SK-N-SH treated with all-trans-retinoic acid at 6 μM for 48 hours (cell line): ENCODE data around the gene SRRM1.
A peak's percentile ranks its signal among the peaks of the same experiment; 100 is the strongest.

Experiments used
- ATAC-seq: fragments of 200-7000 bp; cut with Tn5 transposase; 3 replicates; pipeline ENCODE4 v1.9.1; 2020; ENCODE audit warnings: mild to moderate bottlenecking, moderate library complexity
- ARNTL ChIP-seq: fragments of 450-650 bp; formaldehyde crosslinking; IDR thresholded peaks from 2 replicates; pipeline ENCODE4 v1.5.0; 2020; ENCODE audit warnings: low read depth, mild to moderate bottlenecking, moderate library complexity, borderline replicate concordance
- BACH2 ChIP-seq: fragments of 250-450 bp; sonication (Bioruptor Pico); IDR thresholded peaks from 2 replicates; pipeline ENCODE4 v1.9.0; 2021; ENCODE audit warnings: mild to moderate bottlenecking, borderline replicate concordance
- CSDC2 ChIP-seq: fragments of 250-450 bp; sonication (Bioruptor Pico); IDR thresholded peaks from 2 replicates; pipeline ENCODE4 v1.5.0; 2020; ENCODE audit warnings: mild to moderate bottlenecking, moderate library complexity
- ESRRG ChIP-seq: fragments of 250-450 bp; sonication (Bioruptor Pico); IDR thresholded peaks from 2 replicates; pipeline ENCODE4 v1.6.1; 2021; ENCODE audit warnings: mild to moderate bottlenecking
- GLIS3 ChIP-seq: fragments of 250-450 bp; sonication (Bioruptor Pico); IDR thresholded peaks from 2 replicates; pipeline ENCODE4 v1.5.0; 2020; ENCODE audit warnings: mild to moderate bottlenecking, moderate library complexity
- ISL1 ChIP-seq: fragments of 250-450 bp; sonication (Bioruptor Pico); IDR thresholded peaks from 2 replicates; pipeline ENCODE4 v2.1.2; 2022; ENCODE audit warnings: mild to moderate bottlenecking, moderate library complexity
- OSR1 ChIP-seq: fragments of 250-450 bp; sonication (Bioruptor Pico); IDR thresholded peaks from 2 replicates; pipeline ENCODE4 v1.8.0; 2022; ENCODE audit warnings: moderate library complexity, mild to moderate bottlenecking, inconsistent platforms
- PPARA ChIP-seq: fragments of 250-450 bp; sonication (Bioruptor Pico); IDR thresholded peaks from 2 replicates; pipeline ENCODE4 v1.5.0; 2020; ENCODE audit warnings: mild to moderate bottlenecking, borderline replicate concordance
- RARB ChIP-seq: fragments of 250-450 bp; sonication (Bioruptor Pico); IDR thresholded peaks from 2 replicates; pipeline ENCODE4 v1.8.0; 2021; ENCODE audit warnings: mild to moderate bottlenecking, moderate library complexity
- SNAI2 ChIP-seq: fragments of 250-450 bp; sonication (Bioruptor Pico); IDR thresholded peaks from 2 replicates; pipeline ENCODE4 v1.5.0; 2020; ENCODE audit warnings: mild to moderate bottlenecking, moderate library complexity
- TCF4 ChIP-seq: fragments of 250-450 bp; sonication (Bioruptor Pico); IDR thresholded peaks from 2 replicates; pipeline ENCODE4 v1.8.0; 2021; ENCODE audit warnings: mild to moderate bottlenecking, moderate library complexity, borderline replicate concordance
- TOX ChIP-seq: fragments of 250-450 bp; sonication (Bioruptor Pico); IDR thresholded peaks from 2 replicates; pipeline ENCODE4 v1.8.0; 2021; ENCODE audit warnings: mild to moderate bottlenecking, moderate library complexity, borderline replicate concordance
- ZC3H10 ChIP-seq: fragments of 250-450 bp; sonication (Bioruptor Pico); IDR thresholded peaks from 2 replicates; pipeline ENCODE4 v1.5.1; 2021; ENCODE audit warnings: mild to moderate bottlenecking, moderate library complexity
- ZFP3 ChIP-seq: fragments of 250-450 bp; sonication (Bioruptor Pico); IDR thresholded peaks from 2 replicates; pipeline ENCODE4 v1.5.0; 2020; ENCODE audit warnings: mild to moderate bottlenecking, moderate library complexity
- ZFP30 ChIP-seq: fragments of 450-650 bp; formaldehyde crosslinking; IDR thresholded peaks from 2 replicates; pipeline ENCODE4 v1.5.0; 2022; ENCODE audit warnings: mild to moderate bottlenecking, moderate library complexity
- ZNF565 ChIP-seq: fragments of 450-650 bp; formaldehyde crosslinking; conservative IDR thresholded peaks from 2 replicates; pipeline ENCODE4 v1.5.0; 2020; ENCODE audit warnings: low read depth, mild to moderate bottlenecking, moderate library complexity
- ZNF70 ChIP-seq: fragments of 450-650 bp; formaldehyde crosslinking; IDR thresholded peaks from 2 replicates; pipeline ENCODE4 v1.5.0; 2020; ENCODE audit warnings: mild to moderate bottlenecking, moderate library complexity
- ZNF8 ChIP-seq: fragments of 450-650 bp; formaldehyde crosslinking; IDR thresholded peaks from 2 replicates; pipeline ENCODE4 v1.5.0; 2020; ENCODE audit warnings: mild to moderate bottlenecking, moderate library complexity
- TF ChIP-seq, protein P1 (sequence below): fragments of 250-450 bp; sonication (Bioruptor Pico); IDR thresholded peaks from 2 replicates; pipeline ENCODE4 v1.8.0; 2020; ENCODE audit warnings: mild to moderate bottlenecking, moderate library complexity, borderline replicate concordance
- TF ChIP-seq, protein P2 (sequence below): fragments of 250-450 bp; sonication (Bioruptor Pico); IDR thresholded peaks from 2 replicates; pipeline ENCODE4 v1.5.1; 2021; ENCODE audit warnings: mild to moderate bottlenecking, moderate library complexity
- TF ChIP-seq, protein P3 (sequence below): fragments of 250-450 bp; sonication (Bioruptor Pico); IDR thresholded peaks from 2 replicates; pipeline ENCODE4 v1.5.0; 2020; ENCODE audit warnings: mild to moderate bottlenecking, moderate library complexity
- TF ChIP-seq, protein P4 (sequence below): fragments of 250-450 bp; sonication (Bioruptor Pico); IDR thresholded peaks from 2 replicates; pipeline ENCODE4 v1.8.0; 2021; ENCODE audit warnings: low read depth, mild to moderate bottlenecking, moderate library complexity, borderline replicate concordance
- TF ChIP-seq, protein P5 (sequence below): fragments of 250-450 bp; sonication (Bioruptor Pico); IDR thresholded peaks from 2 replicates; pipeline ENCODE4 v1.5.1; 2020; ENCODE audit warnings: low read depth, mild to moderate bottlenecking, moderate library complexity

Gene SRRM1

DNA sequence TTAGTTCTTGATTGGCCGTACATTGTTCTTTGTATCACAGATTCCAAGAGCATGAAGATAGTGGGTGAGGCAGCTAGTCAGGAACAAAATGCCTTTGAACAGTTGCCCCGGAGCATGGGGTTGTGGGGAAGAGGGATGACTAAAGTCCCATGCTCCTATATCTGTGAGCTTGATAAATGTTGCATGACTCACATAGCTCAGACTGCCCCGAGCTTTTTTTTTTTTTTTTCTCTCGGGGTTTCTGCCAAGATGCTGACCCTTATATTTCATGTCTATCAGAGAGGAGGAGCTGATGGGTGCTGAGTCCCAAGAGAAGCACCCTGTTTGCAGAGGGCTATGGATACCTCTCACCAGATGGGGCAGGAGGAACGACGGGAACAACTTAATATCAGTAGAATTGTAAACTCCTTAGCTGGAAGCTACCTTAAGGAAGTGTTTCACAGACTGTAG, 40.6 kb downstream of the SRRM1 start:
- peak; percentile 89 for ATAC-seq
- TF ChIP-seq ISL1 (CRISPR knock-in tag) (0 out of 2 replicates have a peak, but pooled peaks have one; percentile 12), ZNF565 (CRISPR knock-in tag) (no peak)
- TF ChIP-seq, all 23 proteins: peak for 1

DNA sequence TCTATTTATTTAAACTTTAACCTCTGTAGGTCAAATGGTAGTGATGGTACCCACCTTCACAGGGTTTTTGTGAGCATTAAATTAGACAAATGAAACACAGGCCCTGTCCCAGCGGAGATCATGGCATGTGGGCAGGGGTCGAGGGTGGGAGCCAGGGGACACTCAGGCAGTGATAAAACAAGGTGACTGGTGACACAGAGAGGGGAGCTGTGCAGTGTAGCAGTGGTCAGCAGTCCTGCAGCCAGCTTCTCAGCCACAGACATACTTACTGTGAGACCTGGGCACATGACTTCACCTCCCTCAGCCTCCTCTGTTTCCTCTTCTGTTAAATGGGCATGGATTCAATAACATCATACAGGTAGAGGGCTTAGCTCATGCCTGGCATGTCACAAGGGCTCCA, 44.9 kb downstream of the SRRM1 start:
- ATAC-seq: no peak
- no peak for TF ChIP-seq ISL1 (CRISPR knock-in tag)
- TF ChIP-seq ARNTL (CRISPR knock-in tag): no peak
- no peak for TF ChIP-seq ZC3H10
- TF ChIP-seq TCF4: no peak
- no peak for TF ChIP-seq RARB (CRISPR knock-in tag)
- no peak for TF ChIP-seq ZNF70 (CRISPR knock-in tag)
- TF ChIP-seq ZNF8 (CRISPR knock-in tag): no peak
- TF ChIP-seq ZNF565 (CRISPR knock-in tag): no peak
- TF ChIP-seq, protein P1, sequence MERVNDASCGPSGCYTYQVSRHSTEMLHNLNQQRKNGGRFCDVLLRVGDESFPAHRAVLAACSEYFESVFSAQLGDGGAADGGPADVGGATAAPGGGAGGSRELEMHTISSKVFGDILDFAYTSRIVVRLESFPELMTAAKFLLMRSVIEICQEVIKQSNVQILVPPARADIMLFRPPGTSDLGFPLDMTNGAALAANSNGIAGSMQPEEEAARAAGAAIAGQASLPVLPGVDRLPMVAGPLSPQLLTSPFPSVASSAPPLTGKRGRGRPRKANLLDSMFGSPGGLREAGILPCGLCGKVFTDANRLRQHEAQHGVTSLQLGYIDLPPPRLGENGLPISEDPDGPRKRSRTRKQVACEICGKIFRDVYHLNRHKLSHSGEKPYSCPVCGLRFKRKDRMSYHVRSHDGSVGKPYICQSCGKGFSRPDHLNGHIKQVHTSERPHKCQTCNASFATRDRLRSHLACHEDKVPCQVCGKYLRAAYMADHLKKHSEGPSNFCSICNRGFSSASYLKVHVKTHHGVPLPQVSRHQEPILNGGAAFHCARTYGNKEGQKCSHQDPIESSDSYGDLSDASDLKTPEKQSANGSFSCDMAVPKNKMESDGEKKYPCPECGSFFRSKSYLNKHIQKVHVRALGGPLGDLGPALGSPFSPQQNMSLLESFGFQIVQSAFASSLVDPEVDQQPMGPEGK (CRISPR knock-in tag): no peak
- TF ChIP-seq SNAI2 (CRISPR knock-in tag): no peak
- TF ChIP-seq TOX (CRISPR knock-in tag): no peak
- TF ChIP-seq, all 23 proteins: peak for 0

DNA sequence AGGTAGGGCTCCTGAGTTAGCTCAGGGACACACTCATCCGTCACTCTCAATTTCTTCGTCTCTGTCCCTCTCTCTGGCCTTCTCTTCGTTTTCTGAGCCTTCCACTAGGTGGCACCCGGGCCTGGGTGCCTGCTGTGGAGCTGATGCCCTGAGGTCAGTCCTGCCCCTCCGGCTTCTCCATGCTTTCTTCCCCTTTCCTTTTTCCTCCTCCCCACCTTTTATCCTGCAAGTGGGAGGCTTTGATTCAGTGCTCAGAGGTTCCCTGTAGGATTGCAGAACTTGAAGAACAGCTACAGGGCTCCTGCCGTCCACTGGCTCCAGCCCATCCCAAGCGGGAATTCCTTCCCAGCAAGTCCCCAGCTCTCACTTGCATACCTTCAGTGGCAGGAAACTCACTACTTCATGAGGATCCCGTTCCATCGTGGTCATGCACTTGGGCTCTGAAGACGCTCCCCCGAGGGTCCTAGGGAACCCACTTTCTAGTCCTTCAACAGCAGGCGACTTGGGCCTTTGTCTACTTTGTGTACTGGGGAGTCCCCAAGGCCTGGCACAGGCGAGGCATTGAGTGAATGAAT, 45.6 kb downstream of the SRRM1 start:
- ATAC-seq: peak; percentile 94
- TF ChIP-seq GLIS3 (CRISPR knock-in tag) (no peak), SNAI2 (CRISPR knock-in tag) (no peak), ZNF70 (CRISPR knock-in tag) (no peak), ESRRG (CRISPR knock-in tag) (no peak), PPARA (CRISPR knock-in tag) (no peak), ZC3H10 (no peak), ZFP3 (CRISPR knock-in tag) (no peak), TCF4 (no peak), OSR1 (CRISPR knock-in tag) (no peak)
- TF ChIP-seq, protein P2, sequence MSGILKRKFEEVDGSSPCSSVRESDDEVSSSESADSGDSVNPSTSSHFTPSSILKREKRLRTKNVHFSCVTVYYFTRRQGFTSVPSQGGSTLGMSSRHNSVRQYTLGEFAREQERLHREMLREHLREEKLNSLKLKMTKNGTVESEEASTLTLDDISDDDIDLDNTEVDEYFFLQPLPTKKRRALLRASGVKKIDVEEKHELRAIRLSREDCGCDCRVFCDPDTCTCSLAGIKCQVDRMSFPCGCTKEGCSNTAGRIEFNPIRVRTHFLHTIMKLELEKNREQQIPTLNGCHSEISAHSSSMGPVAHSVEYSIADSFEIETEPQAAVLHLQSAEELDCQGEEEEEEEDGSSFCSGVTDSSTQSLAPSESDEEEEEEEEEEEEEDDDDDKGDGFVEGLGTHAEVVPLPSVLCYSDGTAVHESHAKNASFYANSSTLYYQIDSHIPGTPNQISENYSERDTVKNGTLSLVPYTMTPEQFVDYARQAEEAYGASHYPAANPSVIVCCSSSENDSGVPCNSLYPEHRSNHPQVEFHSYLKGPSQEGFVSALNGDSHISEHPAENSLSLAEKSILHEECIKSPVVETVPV: no peak
- TF ChIP-seq, protein P3, sequence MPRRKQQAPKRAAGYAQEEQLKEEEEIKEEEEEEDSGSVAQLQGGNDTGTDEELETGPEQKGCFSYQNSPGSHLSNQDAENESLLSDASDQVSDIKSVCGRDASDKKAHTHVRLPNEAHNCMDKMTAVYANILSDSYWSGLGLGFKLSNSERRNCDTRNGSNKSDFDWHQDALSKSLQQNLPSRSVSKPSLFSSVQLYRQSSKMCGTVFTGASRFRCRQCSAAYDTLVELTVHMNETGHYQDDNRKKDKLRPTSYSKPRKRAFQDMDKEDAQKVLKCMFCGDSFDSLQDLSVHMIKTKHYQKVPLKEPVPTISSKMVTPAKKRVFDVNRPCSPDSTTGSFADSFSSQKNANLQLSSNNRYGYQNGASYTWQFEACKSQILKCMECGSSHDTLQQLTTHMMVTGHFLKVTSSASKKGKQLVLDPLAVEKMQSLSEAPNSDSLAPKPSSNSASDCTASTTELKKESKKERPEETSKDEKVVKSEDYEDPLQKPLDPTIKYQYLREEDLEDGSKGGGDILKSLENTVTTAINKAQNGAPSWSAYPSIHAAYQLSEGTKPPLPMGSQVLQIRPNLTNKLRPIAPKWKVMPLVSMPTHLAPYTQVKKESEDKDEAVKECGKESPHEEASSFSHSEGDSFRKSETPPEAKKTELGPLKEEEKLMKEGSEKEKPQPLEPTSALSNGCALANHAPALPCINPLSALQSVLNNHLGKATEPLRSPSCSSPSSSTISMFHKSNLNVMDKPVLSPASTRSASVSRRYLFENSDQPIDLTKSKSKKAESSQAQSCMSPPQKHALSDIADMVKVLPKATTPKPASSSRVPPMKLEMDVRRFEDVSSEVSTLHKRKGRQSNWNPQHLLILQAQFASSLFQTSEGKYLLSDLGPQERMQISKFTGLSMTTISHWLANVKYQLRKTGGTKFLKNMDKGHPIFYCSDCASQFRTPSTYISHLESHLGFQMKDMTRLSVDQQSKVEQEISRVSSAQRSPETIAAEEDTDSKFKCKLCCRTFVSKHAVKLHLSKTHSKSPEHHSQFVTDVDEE (CRISPR knock-in tag): no peak
- TF ChIP-seq, all 23 proteins: peak for 0

DNA sequence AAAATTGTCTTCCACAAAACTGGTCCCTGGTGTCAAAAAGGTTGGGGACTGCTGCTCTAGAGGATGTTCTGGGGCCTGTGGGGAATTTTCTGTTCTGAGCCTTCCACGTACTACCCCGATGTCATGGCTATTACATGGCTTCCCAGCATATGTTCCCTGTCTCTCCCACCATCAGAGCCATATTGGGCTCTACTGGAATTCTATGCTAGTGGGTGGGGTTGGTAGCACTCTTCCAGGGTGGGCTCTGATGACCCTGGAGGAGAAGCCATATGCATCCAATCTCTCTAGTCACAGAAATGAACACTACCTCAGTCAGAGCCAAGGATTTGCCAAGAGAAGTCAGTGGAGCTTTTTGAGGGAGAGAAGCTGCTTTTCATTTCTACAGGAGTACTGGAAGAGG, 47.9 kb downstream of the SRRM1 start:
- ATAC-seq: no peak
- no peak for TF ChIP-seq BACH2 (CRISPR knock-in tag)
- TF ChIP-seq ISL1 (CRISPR knock-in tag): no peak
- TF ChIP-seq, protein P4, sequence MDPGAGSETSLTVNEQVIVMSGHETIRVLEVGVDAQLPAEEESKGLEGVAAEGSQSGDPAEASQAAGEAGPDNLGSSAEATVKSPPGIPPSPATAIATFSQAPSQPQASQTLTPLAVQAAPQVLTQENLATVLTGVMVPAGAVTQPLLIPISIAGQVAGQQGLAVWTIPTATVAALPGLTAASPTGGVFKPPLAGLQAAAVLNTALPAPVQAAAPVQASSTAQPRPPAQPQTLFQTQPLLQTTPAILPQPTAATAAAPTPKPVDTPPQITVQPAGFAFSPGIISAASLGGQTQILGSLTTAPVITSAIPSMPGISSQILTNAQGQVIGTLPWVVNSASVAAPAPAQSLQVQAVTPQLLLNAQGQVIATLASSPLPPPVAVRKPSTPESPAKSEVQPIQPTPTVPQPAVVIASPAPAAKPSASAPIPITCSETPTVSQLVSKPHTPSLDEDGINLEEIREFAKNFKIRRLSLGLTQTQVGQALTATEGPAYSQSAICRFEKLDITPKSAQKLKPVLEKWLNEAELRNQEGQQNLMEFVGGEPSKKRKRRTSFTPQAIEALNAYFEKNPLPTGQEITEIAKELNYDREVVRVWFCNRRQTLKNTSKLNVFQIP (CRISPR knock-in tag): no peak
- no peak for TF ChIP-seq ZC3H10
- no peak for TF ChIP-seq TCF4
- TF ChIP-seq, protein P3 (CRISPR knock-in tag): no peak
- no peak for TF ChIP-seq ZFP30 (CRISPR knock-in tag)
- TF ChIP-seq PPARA (CRISPR knock-in tag): no peak
- TF ChIP-seq, protein P5, sequence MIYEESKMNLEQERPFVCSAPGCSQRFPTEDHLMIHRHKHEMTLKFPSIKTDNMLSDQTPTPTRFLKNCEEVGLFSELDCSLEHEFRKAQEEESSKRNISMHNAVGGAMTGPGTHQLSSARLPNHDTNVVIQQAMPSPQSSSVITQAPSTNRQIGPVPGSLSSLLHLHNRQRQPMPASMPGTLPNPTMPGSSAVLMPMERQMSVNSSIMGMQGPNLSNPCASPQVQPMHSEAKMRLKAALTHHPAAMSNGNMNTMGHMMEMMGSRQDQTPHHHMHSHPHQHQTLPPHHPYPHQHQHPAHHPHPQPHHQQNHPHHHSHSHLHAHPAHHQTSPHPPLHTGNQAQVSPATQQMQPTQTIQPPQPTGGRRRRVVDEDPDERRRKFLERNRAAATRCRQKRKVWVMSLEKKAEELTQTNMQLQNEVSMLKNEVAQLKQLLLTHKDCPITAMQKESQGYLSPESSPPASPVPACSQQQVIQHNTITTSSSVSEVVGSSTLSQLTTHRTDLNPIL (CRISPR knock-in tag): no peak
- TF ChIP-seq OSR1 (CRISPR knock-in tag): no peak
- no peak for TF ChIP-seq ZNF8 (CRISPR knock-in tag)
- no peak for TF ChIP-seq RARB (CRISPR knock-in tag)
- TF ChIP-seq ZNF70 (CRISPR knock-in tag): no peak
- no peak for TF ChIP-seq GLIS3 (CRISPR knock-in tag)
- TF ChIP-seq CSDC2: no peak
- no peak for TF ChIP-seq TOX (CRISPR knock-in tag)
